ENCODE measurements around the gene DAPK2.

DNA sequence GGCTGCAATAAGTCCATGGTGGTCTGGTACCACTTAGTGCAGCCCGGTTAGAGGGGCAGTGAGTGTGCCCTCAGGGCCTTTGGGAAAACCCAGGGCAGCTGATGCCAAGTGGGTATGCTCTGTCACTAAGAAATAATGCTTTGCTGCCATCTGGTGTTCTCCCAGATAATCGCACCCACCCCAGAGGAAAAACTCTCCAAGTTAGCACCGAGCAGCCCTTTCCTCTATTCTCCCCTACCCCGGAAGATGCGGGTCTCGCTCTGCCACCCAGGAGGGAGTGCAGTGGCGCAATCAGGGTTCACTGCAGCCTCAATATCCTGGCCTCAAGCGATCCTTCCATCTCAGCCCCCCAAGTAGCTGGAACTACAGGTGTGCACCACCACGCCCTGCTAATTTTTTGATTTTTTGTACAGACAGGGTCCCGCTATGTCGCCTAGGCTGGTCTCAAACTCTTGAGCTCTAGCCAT is 21.3 kb upstream of the DAPK2 start:
- TF ChIP-seq, protein P1, sequence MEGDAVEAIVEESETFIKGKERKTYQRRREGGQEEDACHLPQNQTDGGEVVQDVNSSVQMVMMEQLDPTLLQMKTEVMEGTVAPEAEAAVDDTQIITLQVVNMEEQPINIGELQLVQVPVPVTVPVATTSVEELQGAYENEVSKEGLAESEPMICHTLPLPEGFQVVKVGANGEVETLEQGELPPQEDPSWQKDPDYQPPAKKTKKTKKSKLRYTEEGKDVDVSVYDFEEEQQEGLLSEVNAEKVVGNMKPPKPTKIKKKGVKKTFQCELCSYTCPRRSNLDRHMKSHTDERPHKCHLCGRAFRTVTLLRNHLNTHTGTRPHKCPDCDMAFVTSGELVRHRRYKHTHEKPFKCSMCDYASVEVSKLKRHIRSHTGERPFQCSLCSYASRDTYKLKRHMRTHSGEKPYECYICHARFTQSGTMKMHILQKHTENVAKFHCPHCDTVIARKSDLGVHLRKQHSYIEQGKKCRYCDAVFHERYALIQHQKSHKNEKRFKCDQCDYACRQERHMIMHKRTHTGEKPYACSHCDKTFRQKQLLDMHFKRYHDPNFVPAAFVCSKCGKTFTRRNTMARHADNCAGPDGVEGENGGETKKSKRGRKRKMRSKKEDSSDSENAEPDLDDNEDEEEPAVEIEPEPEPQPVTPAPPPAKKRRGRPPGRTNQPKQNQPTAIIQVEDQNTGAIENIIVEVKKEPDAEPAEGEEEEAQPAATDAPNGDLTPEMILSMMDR (conservative IDR thresholded peaks at IDR 0.05 in 1 of 2, IDR thresholded peaks at IDR 0.05 in 1 of 2; ENCODE audit: extremely low read depth in 1 of 2, insufficient read depth in 1 of 2, low read depth in 1 of 2, low read length in 2 of 2) = peak; percentile 59 to 82
- no peak for TF ChIP-seq EZH2 (IDR thresholded peaks at IDR 0.05; ENCODE audit: borderline replicate concordance, low read length)
